SK-N-SH treated with all-trans-retinoic acid at 6 μM for 48 hours (cell line): Measurements from ENCODE around the gene RNU5D-1.

Source experiments
- ATAC-seq: fragments of 200-7000 bp; cut with Tn5 transposase; 3 replicates; pipeline ENCODE4 v1.9.1; 2020; ENCODE audit warnings: mild to moderate bottlenecking, moderate library complexity
- ARNTL ChIP-seq: fragments of 450-650 bp; formaldehyde crosslinking; IDR thresholded peaks from 2 replicates; pipeline ENCODE4 v1.5.0; 2020; ENCODE audit warnings: low read depth, mild to moderate bottlenecking, moderate library complexity, borderline replicate concordance
- ESRRG ChIP-seq: fragments of 250-450 bp; sonication (Bioruptor Pico); IDR thresholded peaks from 2 replicates; pipeline ENCODE4 v1.6.1; 2021; ENCODE audit warnings: mild to moderate bottlenecking
- GLIS3 ChIP-seq: fragments of 250-450 bp; sonication (Bioruptor Pico); IDR thresholded peaks from 2 replicates; pipeline ENCODE4 v1.5.0; 2020; ENCODE audit warnings: mild to moderate bottlenecking, moderate library complexity
- ISL1 ChIP-seq: fragments of 250-450 bp; sonication (Bioruptor Pico); IDR thresholded peaks from 2 replicates; pipeline ENCODE4 v2.1.2; 2022; ENCODE audit warnings: mild to moderate bottlenecking, moderate library complexity
- OSR1 ChIP-seq: fragments of 250-450 bp; sonication (Bioruptor Pico); IDR thresholded peaks from 2 replicates; pipeline ENCODE4 v1.8.0; 2022; ENCODE audit warnings: moderate library complexity, mild to moderate bottlenecking, inconsistent platforms
- PPARA ChIP-seq: fragments of 250-450 bp; sonication (Bioruptor Pico); IDR thresholded peaks from 2 replicates; pipeline ENCODE4 v1.5.0; 2020; ENCODE audit warnings: mild to moderate bottlenecking, borderline replicate concordance
- RARB ChIP-seq: fragments of 250-450 bp; sonication (Bioruptor Pico); IDR thresholded peaks from 2 replicates; pipeline ENCODE4 v1.8.0; 2021; ENCODE audit warnings: mild to moderate bottlenecking, moderate library complexity
- SNAI2 ChIP-seq: fragments of 250-450 bp; sonication (Bioruptor Pico); IDR thresholded peaks from 2 replicates; pipeline ENCODE4 v1.5.0; 2020; ENCODE audit warnings: mild to moderate bottlenecking, moderate library complexity
- TCF4 ChIP-seq: fragments of 250-450 bp; sonication (Bioruptor Pico); IDR thresholded peaks from 2 replicates; pipeline ENCODE4 v1.8.0; 2021; ENCODE audit warnings: mild to moderate bottlenecking, moderate library complexity, borderline replicate concordance
- TOX ChIP-seq: fragments of 250-450 bp; sonication (Bioruptor Pico); IDR thresholded peaks from 2 replicates; pipeline ENCODE4 v1.8.0; 2021; ENCODE audit warnings: mild to moderate bottlenecking, moderate library complexity, borderline replicate concordance
- ZC3H10 ChIP-seq: fragments of 250-450 bp; sonication (Bioruptor Pico); IDR thresholded peaks from 2 replicates; pipeline ENCODE4 v1.5.1; 2021; ENCODE audit warnings: mild to moderate bottlenecking, moderate library complexity
- ZFP3 ChIP-seq: fragments of 250-450 bp; sonication (Bioruptor Pico); IDR thresholded peaks from 2 replicates; pipeline ENCODE4 v1.5.0; 2020; ENCODE audit warnings: mild to moderate bottlenecking, moderate library complexity
- ZNF565 ChIP-seq: fragments of 450-650 bp; formaldehyde crosslinking; conservative IDR thresholded peaks from 2 replicates; pipeline ENCODE4 v1.5.0; 2020; ENCODE audit warnings: low read depth, mild to moderate bottlenecking, moderate library complexity
- ZNF8 ChIP-seq: fragments of 450-650 bp; formaldehyde crosslinking; IDR thresholded peaks from 2 replicates; pipeline ENCODE4 v1.5.0; 2020; ENCODE audit warnings: mild to moderate bottlenecking, moderate library complexity
- TF ChIP-seq, protein P1 (sequence below): fragments of 250-450 bp; sonication (Bioruptor Pico); IDR thresholded peaks from 2 replicates; pipeline ENCODE4 v1.8.0; 2021; ENCODE audit warnings: low read depth, mild to moderate bottlenecking, moderate library complexity, borderline replicate concordance
- TF ChIP-seq, protein P2 (sequence below): fragments of 250-450 bp; sonication (Bioruptor Pico); IDR thresholded peaks from 2 replicates; pipeline ENCODE4 v1.5.1; 2020; ENCODE audit warnings: low read depth, mild to moderate bottlenecking, moderate library complexity
- TF ChIP-seq, protein P3 (sequence below): fragments of 250-450 bp; sonication (Bioruptor Pico); IDR thresholded peaks from 2 replicates; pipeline ENCODE4 v1.5.0; 2020; ENCODE audit warnings: mild to moderate bottlenecking, moderate library complexity
- TF ChIP-seq, protein P4 (sequence below): fragments of 250-450 bp; sonication (Bioruptor Pico); IDR thresholded peaks from 2 replicates; pipeline ENCODE4 v1.8.0; 2020; ENCODE audit warnings: mild to moderate bottlenecking, moderate library complexity, borderline replicate concordance
- TF ChIP-seq, protein P5 (sequence below): fragments of 250-450 bp; sonication (Bioruptor Pico); IDR thresholded peaks from 2 replicates; pipeline ENCODE4 v1.5.1; 2021; ENCODE audit warnings: mild to moderate bottlenecking, moderate library complexity

RNU5D-1 gene

DNA sequence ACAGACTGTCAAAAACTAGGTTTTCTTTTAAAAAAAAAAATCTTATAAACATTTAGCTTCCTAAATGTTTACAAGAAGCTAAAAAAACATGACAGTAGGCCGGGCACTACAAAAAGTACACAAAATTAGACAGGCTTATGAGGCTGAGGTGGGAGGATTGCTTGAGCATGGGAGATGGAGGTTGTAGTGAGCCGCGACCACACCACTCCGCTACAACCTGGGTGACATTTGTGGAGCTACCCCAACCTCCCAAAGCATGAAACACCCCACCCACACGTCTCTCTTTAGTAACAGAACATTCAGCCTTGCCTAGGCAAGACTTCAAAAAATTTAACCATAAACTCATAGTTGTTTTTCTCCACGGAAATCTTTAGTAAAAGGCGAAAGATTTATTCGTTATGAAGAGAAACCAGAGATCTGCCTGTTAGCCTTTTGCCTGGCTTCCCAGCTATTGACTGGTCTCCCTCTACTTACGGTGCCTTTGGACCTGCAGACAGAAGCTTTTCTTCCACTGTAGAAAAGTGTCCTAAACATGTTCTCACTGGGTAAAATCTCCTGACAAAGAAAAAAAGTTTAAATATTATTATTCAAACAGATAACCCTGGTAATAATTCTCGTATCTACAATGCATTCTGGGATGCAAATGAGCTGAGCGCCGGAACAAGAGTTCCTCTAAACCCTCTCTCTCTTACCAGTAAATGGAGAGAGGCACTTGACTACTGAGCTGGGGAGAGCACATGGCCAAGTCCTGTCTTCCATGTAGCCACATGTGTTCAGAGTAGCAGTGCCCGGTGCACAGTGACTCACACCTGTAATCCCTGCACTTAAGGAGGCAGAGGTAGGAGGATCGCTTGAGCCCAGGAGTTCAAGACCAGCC is 9.2 kb downstream of the RNU5D-1 start (continued):
- TF ChIP-seq, protein P1, sequence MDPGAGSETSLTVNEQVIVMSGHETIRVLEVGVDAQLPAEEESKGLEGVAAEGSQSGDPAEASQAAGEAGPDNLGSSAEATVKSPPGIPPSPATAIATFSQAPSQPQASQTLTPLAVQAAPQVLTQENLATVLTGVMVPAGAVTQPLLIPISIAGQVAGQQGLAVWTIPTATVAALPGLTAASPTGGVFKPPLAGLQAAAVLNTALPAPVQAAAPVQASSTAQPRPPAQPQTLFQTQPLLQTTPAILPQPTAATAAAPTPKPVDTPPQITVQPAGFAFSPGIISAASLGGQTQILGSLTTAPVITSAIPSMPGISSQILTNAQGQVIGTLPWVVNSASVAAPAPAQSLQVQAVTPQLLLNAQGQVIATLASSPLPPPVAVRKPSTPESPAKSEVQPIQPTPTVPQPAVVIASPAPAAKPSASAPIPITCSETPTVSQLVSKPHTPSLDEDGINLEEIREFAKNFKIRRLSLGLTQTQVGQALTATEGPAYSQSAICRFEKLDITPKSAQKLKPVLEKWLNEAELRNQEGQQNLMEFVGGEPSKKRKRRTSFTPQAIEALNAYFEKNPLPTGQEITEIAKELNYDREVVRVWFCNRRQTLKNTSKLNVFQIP (CRISPR knock-in tag), result no peak; the same call in 1 of the 2 replicates

DNA sequence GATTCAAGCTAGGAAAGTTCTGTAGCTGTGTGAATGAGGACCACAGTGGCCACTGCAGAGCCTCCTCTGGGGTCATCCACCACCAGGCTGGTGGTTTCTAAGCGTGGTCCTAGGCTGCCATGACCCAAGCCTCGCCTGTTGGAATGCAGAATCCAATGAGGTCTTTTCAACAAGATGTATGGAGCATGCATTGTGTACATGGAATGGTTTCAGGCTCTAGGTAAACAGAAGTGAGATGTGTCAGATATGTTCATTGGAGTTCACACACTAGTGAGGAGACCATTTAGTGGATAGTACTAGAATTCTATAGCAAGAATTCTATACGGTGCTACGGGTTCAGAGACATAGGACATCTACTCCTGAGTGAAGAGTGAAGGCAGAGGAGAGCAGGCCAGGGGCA is 10.7 kb downstream of the RNU5D-1 start:
- no peak for ATAC-seq
- TF ChIP-seq ARNTL (CRISPR knock-in tag) (no peak), TOX (CRISPR knock-in tag) (no peak), RARB (CRISPR knock-in tag) (no peak), GLIS3 (CRISPR knock-in tag) (no peak), PPARA (CRISPR knock-in tag) (no peak), TCF4 (CRISPR knock-in tag) (no peak), ZNF565 (no peak), OSR1 (CRISPR knock-in tag) (no peak), ZNF8 (CRISPR knock-in tag) (no peak), ZC3H10 (CRISPR knock-in tag) (no peak)
- TF ChIP-seq, protein P2, sequence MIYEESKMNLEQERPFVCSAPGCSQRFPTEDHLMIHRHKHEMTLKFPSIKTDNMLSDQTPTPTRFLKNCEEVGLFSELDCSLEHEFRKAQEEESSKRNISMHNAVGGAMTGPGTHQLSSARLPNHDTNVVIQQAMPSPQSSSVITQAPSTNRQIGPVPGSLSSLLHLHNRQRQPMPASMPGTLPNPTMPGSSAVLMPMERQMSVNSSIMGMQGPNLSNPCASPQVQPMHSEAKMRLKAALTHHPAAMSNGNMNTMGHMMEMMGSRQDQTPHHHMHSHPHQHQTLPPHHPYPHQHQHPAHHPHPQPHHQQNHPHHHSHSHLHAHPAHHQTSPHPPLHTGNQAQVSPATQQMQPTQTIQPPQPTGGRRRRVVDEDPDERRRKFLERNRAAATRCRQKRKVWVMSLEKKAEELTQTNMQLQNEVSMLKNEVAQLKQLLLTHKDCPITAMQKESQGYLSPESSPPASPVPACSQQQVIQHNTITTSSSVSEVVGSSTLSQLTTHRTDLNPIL (CRISPR knock-in tag), result no peak
- TF ChIP-seq, protein P3, sequence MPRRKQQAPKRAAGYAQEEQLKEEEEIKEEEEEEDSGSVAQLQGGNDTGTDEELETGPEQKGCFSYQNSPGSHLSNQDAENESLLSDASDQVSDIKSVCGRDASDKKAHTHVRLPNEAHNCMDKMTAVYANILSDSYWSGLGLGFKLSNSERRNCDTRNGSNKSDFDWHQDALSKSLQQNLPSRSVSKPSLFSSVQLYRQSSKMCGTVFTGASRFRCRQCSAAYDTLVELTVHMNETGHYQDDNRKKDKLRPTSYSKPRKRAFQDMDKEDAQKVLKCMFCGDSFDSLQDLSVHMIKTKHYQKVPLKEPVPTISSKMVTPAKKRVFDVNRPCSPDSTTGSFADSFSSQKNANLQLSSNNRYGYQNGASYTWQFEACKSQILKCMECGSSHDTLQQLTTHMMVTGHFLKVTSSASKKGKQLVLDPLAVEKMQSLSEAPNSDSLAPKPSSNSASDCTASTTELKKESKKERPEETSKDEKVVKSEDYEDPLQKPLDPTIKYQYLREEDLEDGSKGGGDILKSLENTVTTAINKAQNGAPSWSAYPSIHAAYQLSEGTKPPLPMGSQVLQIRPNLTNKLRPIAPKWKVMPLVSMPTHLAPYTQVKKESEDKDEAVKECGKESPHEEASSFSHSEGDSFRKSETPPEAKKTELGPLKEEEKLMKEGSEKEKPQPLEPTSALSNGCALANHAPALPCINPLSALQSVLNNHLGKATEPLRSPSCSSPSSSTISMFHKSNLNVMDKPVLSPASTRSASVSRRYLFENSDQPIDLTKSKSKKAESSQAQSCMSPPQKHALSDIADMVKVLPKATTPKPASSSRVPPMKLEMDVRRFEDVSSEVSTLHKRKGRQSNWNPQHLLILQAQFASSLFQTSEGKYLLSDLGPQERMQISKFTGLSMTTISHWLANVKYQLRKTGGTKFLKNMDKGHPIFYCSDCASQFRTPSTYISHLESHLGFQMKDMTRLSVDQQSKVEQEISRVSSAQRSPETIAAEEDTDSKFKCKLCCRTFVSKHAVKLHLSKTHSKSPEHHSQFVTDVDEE (CRISPR knock-in tag), result no peak
- TF ChIP-seq, protein P4, sequence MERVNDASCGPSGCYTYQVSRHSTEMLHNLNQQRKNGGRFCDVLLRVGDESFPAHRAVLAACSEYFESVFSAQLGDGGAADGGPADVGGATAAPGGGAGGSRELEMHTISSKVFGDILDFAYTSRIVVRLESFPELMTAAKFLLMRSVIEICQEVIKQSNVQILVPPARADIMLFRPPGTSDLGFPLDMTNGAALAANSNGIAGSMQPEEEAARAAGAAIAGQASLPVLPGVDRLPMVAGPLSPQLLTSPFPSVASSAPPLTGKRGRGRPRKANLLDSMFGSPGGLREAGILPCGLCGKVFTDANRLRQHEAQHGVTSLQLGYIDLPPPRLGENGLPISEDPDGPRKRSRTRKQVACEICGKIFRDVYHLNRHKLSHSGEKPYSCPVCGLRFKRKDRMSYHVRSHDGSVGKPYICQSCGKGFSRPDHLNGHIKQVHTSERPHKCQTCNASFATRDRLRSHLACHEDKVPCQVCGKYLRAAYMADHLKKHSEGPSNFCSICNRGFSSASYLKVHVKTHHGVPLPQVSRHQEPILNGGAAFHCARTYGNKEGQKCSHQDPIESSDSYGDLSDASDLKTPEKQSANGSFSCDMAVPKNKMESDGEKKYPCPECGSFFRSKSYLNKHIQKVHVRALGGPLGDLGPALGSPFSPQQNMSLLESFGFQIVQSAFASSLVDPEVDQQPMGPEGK (CRISPR knock-in tag), result no peak
- TF ChIP-seq, protein P5, sequence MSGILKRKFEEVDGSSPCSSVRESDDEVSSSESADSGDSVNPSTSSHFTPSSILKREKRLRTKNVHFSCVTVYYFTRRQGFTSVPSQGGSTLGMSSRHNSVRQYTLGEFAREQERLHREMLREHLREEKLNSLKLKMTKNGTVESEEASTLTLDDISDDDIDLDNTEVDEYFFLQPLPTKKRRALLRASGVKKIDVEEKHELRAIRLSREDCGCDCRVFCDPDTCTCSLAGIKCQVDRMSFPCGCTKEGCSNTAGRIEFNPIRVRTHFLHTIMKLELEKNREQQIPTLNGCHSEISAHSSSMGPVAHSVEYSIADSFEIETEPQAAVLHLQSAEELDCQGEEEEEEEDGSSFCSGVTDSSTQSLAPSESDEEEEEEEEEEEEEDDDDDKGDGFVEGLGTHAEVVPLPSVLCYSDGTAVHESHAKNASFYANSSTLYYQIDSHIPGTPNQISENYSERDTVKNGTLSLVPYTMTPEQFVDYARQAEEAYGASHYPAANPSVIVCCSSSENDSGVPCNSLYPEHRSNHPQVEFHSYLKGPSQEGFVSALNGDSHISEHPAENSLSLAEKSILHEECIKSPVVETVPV (CRISPR knock-in tag), result no peak

DNA sequence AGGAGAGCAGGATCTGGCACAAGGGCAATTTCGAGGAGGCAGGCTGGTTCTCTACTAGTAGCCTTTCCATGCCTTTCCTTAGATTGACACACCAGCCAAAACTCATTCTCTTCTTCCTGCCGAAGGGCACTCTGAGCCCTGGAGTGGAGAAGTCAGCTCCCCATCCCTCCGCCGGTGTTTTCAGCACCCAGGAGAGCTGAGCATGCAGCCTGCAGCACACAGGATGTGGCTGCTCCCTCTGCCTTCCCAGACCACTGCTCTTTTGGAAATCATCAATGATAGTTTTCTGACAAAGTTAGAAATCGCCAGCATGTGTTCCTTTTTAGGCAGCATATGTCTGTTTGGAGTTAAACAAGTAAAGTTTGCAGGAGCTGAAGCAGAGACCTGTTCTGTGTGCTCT is 11.7 kb downstream of the RNU5D-1 start:
- TF ChIP-seq RARB (CRISPR knock-in tag), result no peak
- TF ChIP-seq ARNTL (CRISPR knock-in tag), result no peak
- no peak for TF ChIP-seq ZFP3 (CRISPR knock-in tag)
- no peak for TF ChIP-seq ZNF8 (CRISPR knock-in tag)
- TF ChIP-seq OSR1 (CRISPR knock-in tag), result no peak
- TF ChIP-seq SNAI2, result no peak
- no peak for TF ChIP-seq ISL1 (CRISPR knock-in tag)
- no peak for TF ChIP-seq ESRRG (CRISPR knock-in tag)
- TF ChIP-seq GLIS3 (CRISPR knock-in tag), result no peak
- TF ChIP-seq, protein P2 (CRISPR knock-in tag), result no peak
- TF ChIP-seq, protein P4 (CRISPR knock-in tag), result no peak
- TF ChIP-seq, all 23 proteins: peak for 0
- no peak for ATAC-seq
